Smooth muscle cell (in vitro differentiated cells): ENCODE data around the gene MYO16. TPM values are rescaled to one million over a fixed set of nuclear protein-coding genes. Genes with fewer than 3 reads are reported as not detected.

Experiments used
- DNase-seq: peaks from one replicate; lab custom pipeline; 2025; ENCODE audit not compliant: unreplicated experiment; lab: John Stamatoyannopoulos, UW
- H2AFZ ChIP-seq: fragments of 200-600 bp; sonication (generic); 2 replicates; pipeline ENCODE4 v1.6.0; 2016; ENCODE audit warnings: antibody characterized with exemption, low read depth, mild to moderate bottlenecking
- H3F3A ChIP-seq: fragments of 200-600 bp; sonication (generic); 2 replicates; pipeline ENCODE4 v1.6.0; 2017; ENCODE audit warnings: antibody characterized with exemption, low read depth
- H3K27ac ChIP-seq: fragments of 200-600 bp; sonication (generic); 2 replicates; pipeline ENCODE4 v1.5.1; 2016; ENCODE audit warnings: low read depth, mild to moderate bottlenecking
- H3K27me3 ChIP-seq: fragments of 200-600 bp; sonication (generic); 2 replicates; pipeline ENCODE4 v1.6.1; 2016; ENCODE audit warnings: low read depth, mild to moderate bottlenecking
- H3K36me3 ChIP-seq: fragments of 200-600 bp; sonication (generic); 2 replicates; pipeline ENCODE4 v1.5.1; 2016; ENCODE audit warnings: low read depth
- H3K4me1 ChIP-seq: fragments of 200-600 bp; sonication (generic); 2 replicates; pipeline ENCODE4 v1.5.1; 2016; ENCODE audit warnings: low read depth
- H3K4me2 ChIP-seq: fragments of 200-600 bp; sonication (generic); 2 replicates; pipeline ENCODE4 v1.6.0; 2016; ENCODE audit warnings: mild to moderate bottlenecking
- H3K4me3 ChIP-seq: fragments of 200-600 bp; sonication (generic); 2 replicates; pipeline ENCODE4 v1.5.1; 2016; ENCODE audit warnings: mild to moderate bottlenecking
- H3K79me2 ChIP-seq: fragments of 200-600 bp; sonication (generic); 2 replicates; pipeline ENCODE4 v1.6.0; 2016; ENCODE audit warnings: low read depth, mild to moderate bottlenecking
- H3K9ac ChIP-seq: fragments of 200-600 bp; sonication (generic); 2 replicates; pipeline ENCODE4 v1.6.0; 2016; ENCODE audit warnings: low read depth
- H3K9me3 ChIP-seq: fragments of 200-600 bp; sonication (generic); replicated peaks from 2 replicates; pipeline ENCODE4 v1.5.1; 2016; ENCODE audit warnings: low read depth
- H4K20me1 ChIP-seq: fragments of 200-600 bp; sonication (generic); 2 replicates; pipeline ENCODE4 v1.6.0; 2016; ENCODE audit warnings: low read depth
- WGBS: methylation state at CpG from one replicate; pipeline ENCODE4 v1.1.7; 2016; ENCODE audit warnings: low lambda C conversion rate; 5-methylcytosine and 5-hydroxymethylcytosine counted together
- polyA plus RNA-seq: library from polyadenylated mRNA; unstranded; fragments of >200 nt; fragmentation: Nextera tagmentation; extraction: Ambion mirVana; gene quantifications from 2 replicates; pipeline ENCODE4 v1.2.1, GENCODE V29; 2016
- total RNA-seq: library from RNA; depleted of rRNA; stranded (reverse); fragments of >200 nt; gene quantifications from 2 replicates; pipeline ENCODE4 v1.2.3, GENCODE V29; 2014
- TF ChIP-seq, protein P1 (sequence below): fragments of 200-600 bp; sonication (generic); IDR thresholded peaks from 2 replicates; pipeline ENCODE4 v1.5.1; 2017; ENCODE audit warnings: borderline replicate concordance, mild to moderate bottlenecking, antibody characterized with exemption; ENCODE audit not compliant: insufficient read depth, poor library complexity, severe bottlenecking

Gene MYO16
- total and polyA plus RNA-seq, 2 experiments from 2014 or later: not detected

DNA sequence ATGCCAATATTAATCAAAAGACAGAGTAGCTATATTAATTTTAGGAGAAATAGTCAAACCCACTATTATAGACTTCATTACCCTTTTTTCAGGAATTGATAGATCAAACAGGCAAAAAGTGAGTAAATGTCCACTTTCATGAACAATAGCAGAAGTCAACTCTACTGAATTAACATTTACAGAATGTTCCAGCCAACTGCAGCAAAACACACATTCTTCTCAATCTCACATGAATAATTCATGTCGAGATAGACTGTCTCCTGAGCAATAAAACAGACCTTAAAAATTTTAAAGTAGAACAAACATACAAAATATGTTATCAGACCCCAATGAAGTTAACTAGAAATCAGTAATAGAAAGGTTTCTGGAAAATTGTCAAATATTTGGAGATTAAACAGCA, 118.4 kb downstream of the MYO16 start:
- DNase-seq: no peak
- no peaks in the 10 kb centered on the region for H3K27me3 ChIP-seq
- H2AFZ ChIP-seq: no peak overlapping the region
- no peaks in the 10 kb centered on the region for H3K4me1 ChIP-seq
- no peak overlapping the region for H3K4me2 ChIP-seq
- TF ChIP-seq, protein P1, sequence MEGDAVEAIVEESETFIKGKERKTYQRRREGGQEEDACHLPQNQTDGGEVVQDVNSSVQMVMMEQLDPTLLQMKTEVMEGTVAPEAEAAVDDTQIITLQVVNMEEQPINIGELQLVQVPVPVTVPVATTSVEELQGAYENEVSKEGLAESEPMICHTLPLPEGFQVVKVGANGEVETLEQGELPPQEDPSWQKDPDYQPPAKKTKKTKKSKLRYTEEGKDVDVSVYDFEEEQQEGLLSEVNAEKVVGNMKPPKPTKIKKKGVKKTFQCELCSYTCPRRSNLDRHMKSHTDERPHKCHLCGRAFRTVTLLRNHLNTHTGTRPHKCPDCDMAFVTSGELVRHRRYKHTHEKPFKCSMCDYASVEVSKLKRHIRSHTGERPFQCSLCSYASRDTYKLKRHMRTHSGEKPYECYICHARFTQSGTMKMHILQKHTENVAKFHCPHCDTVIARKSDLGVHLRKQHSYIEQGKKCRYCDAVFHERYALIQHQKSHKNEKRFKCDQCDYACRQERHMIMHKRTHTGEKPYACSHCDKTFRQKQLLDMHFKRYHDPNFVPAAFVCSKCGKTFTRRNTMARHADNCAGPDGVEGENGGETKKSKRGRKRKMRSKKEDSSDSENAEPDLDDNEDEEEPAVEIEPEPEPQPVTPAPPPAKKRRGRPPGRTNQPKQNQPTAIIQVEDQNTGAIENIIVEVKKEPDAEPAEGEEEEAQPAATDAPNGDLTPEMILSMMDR: no peak
- no peaks in the 10 kb centered on the region for H4K20me1 ChIP-seq
- no peaks in the 10 kb centered on the region for H3K9me3 ChIP-seq
- H3K27ac ChIP-seq: no peak overlapping the region
- H3K36me3 ChIP-seq: no peaks in the 10 kb centered on the region
- H3F3A ChIP-seq: no peaks in the 10 kb centered on the region
- WGBS: 80% methylated on average over 1 of the region's 1 CpG
- no peak overlapping the region for H3K9ac ChIP-seq
- no peak overlapping the region for H3K4me3 ChIP-seq
- no peaks in the 10 kb centered on the region for H3K79me2 ChIP-seq

DNA sequence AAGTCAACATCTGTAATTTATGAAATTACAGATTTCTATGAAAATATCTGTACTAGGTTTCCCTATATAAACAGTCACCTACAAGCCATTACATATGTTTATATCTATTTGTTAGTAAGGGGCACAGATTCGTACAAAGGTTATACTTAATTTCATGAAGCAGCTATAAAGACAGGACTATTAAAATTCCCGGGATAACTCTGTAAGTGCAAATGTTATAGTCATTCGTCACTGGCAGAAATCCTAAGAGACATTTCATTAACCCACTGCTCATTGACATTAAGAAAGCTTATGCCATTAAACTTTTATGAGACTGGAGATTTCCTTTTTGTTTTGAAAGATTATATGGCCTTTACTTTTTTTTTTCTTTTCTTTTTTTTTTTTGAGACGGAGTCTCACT, 122.9 kb downstream of the MYO16 start:
- peaks cover 6% of the 10 kb centered on the region for H3F3A ChIP-seq
- H3K4me3 ChIP-seq: no peak overlapping the region
- no peak overlapping the region for H3K4me2 ChIP-seq
- H2AFZ ChIP-seq: no peak overlapping the region
- no peaks in the 10 kb centered on the region for H3K4me1 ChIP-seq
- 31% methylated on average over 4 of the region's 4 CpGs for WGBS
- TF ChIP-seq, protein P1: no peak
- H3K9me3 ChIP-seq: no peaks in the 10 kb centered on the region
- no peaks in the 10 kb centered on the region for H3K27me3 ChIP-seq
- no peak overlapping the region for H3K9ac ChIP-seq
- H4K20me1 ChIP-seq: no peaks in the 10 kb centered on the region
- no peaks in the 10 kb centered on the region for H3K36me3 ChIP-seq
- H3K27ac ChIP-seq: no peak overlapping the region
- no peaks in the 10 kb centered on the region for H3K79me2 ChIP-seq
- DNase-seq: no peak

DNA sequence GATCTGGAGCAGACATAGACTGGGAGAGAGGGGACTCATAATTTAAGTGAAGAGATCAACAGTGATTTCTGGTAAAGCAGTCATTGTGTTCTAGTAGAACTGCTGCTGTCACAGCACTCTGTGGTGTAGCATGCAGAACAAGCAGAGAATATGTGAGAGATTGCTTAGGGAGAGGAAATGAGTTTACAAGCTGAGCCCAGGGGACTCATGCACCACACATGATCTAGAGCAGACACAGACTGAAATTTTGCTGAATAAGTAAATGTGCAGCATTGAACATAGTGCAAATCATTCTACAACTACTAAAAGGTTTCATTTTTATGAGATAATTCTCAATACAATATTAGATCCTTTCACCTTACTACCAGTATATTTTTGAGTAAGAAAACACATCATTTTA, 125.7 kb downstream of the MYO16 start:
- Histone ChIP-seq H3K4me3 (no peak overlapping the region), H3K9me3 (no peaks in the 10 kb centered on the region), H3K36me3 (no peaks in the 10 kb centered on the region), H3K4me1 (no peaks in the 10 kb centered on the region), H3F3A (peaks cover 6% of the 10 kb centered on the region), H2AFZ (no peak overlapping the region), H4K20me1 (no peaks in the 10 kb centered on the region), H3K4me2 (peak overlapping the region; percentile 37), H3K9ac (no peak overlapping the region), H3K27ac (no peak overlapping the region), H3K79me2 (no peaks in the 10 kb centered on the region), H3K27me3 (no peaks in the 10 kb centered on the region)
- TF ChIP-seq, protein P1: no peak
- DNase-seq: no peak

DNA sequence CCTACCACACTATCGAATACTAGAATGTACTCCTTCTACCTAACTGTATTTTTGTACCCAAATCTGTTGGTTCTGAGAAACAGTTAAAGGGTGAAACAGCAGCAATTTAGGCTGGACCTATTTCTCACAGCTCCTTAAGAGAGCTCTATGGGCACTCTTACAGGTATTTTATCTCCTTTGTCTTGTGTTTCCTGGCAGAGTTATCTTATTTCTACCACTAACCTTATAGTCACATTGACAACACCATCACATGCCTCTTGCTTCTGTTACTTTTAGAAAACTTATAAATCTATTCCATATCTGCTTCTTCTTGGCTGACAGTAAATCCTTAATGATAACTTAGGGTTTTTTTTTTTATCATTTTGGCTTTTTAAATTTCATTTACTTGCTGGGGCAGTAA, 130.7 kb downstream of the MYO16 start:
- H3K36me3 ChIP-seq: no peaks in the 10 kb centered on the region
- TF ChIP-seq, protein P1: no peak
- no peaks in the 10 kb centered on the region for H3F3A ChIP-seq
- no peak overlapping the region for H3K27ac ChIP-seq
- H3K79me2 ChIP-seq: no peaks in the 10 kb centered on the region
- no peak overlapping the region for H3K4me2 ChIP-seq
- H3K9me3 ChIP-seq: no peaks in the 10 kb centered on the region
- no peaks in the 10 kb centered on the region for H3K27me3 ChIP-seq
- no peak for DNase-seq
- no peak overlapping the region for H2AFZ ChIP-seq
- no peaks in the 10 kb centered on the region for H3K4me1 ChIP-seq
- H4K20me1 ChIP-seq: no peaks in the 10 kb centered on the region
- H3K4me3 ChIP-seq: no peak overlapping the region
- WGBS: 93% methylated on average over 1 of the region's 1 CpG
- no peak overlapping the region for H3K9ac ChIP-seq
